Measurements from ENCODE around the gene GRHL1.
"Not testable (repeated sequence)": the region's sequence is repeated elsewhere in the genome, so short reads cannot be mapped to it uniquely, and the experiment has no call there.

Gene GRHL1

DNA sequence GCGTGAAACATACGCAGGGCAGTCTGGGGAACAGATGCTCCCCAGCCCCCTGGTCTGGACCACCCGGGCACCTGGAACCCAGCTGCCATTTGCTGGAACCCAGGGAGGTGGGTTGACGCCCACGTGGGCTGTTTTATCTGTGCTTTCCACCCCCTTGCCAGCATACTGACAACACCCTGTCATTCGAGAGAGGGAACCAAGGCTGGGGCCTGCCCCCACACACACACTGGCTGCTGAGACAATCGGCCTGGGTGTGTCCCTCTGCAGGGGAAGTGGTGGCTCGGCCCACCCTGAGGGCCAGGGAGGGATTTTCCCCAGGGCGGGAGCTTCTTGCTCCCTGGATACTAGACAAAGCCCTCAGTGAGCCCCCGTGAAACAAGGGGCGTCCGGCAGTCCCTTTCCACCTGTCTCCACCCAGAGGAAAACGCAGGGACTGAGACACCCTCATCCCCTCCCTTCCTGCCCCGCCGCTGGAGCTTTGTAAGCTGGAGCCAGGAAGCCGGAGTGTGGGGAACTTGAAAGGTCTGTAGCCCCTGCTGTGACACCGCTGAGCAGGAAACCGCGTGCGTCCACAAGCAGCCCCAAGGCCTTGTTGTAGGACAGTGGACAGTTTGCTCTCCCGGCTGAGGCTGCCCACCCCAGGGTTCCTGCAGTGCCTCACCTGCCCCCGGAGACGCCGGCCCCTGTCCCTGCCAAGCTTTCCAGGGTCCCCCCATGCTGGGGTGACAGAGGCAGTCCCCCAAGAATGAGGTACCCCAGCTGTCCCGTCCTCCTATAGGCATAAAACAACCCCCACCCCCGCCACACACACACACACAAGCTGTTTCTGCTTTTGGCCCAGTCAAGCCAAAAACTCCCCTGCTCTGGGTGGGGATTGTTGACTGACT lies 77.7 kb downstream of the GRHL1 start:
- no peak overlapping the region for H3K27ac ChIP-seq
- TF ChIP-seq, protein P1, sequence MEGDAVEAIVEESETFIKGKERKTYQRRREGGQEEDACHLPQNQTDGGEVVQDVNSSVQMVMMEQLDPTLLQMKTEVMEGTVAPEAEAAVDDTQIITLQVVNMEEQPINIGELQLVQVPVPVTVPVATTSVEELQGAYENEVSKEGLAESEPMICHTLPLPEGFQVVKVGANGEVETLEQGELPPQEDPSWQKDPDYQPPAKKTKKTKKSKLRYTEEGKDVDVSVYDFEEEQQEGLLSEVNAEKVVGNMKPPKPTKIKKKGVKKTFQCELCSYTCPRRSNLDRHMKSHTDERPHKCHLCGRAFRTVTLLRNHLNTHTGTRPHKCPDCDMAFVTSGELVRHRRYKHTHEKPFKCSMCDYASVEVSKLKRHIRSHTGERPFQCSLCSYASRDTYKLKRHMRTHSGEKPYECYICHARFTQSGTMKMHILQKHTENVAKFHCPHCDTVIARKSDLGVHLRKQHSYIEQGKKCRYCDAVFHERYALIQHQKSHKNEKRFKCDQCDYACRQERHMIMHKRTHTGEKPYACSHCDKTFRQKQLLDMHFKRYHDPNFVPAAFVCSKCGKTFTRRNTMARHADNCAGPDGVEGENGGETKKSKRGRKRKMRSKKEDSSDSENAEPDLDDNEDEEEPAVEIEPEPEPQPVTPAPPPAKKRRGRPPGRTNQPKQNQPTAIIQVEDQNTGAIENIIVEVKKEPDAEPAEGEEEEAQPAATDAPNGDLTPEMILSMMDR (conservative IDR thresholded peaks at IDR 0.05) = no peak

DNA sequence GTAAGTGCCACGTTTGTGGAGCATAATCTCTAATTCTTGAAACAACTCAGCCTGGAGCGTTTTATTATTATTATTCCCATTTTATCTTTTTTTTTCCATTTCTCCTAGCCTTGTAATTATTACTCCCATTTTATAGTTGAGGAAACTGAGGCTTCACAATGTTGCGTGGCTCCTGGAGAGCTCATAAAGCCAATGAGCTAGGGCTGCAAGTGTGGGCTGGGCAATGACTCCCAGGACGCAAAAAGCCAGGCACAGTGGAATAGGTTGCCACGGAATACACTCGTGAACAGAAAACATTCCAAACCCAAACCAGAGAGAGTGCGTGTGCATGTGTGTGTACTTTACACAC lies 78.4 kb downstream of the GRHL1 start:
- H3K27ac ChIP-seq = no peak overlapping the region
- TF ChIP-seq, protein P1 (conservative IDR thresholded peaks at IDR 0.05) = no peak

DNA sequence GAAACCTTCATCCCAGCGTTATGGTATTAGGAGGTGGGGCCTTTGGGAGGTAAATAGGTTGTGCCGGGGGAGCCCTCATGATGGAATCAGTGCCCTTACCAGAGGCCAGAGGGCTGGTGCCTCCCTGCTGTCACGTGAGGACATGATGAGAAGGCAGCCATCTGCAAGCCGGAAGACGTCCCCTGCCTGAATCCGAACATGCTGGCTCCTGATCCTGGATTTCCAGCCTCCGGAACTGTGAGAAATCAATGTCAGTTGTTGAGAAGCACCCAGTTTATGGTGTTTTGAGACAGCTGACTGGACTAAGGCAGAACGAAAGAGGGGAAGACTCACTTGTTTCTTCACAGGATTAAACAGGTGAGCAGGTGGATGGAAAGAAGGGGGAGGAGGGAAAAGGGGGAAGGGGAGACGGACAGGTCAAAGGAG lies 78.8 kb downstream of the GRHL1 start:
- H3K27ac ChIP-seq = no peak overlapping the region
- TF ChIP-seq, protein P1 (conservative IDR thresholded peaks at IDR 0.05) = no peak

DNA sequence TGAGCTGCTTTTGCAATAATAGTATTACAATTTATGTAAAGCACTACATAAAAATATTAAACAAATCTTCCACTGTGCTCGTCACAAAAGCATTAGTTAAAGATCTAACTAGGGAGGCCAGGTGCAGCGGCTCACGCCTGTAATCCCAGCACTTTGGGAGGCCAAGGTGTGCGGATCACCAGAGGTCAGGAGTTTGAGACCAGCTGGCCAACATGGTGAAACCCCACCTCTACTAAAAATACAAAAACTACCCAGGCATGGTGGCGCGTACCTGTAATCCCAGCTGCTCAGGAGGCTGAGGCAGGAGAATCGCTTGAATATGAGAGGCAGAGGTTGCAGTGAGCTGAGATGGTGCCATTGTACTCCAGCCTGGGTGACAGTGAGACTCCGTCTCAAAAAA lies 79.3 kb downstream of the GRHL1 start:
- not testable (repeated sequence) for H3K27ac ChIP-seq

DNA sequence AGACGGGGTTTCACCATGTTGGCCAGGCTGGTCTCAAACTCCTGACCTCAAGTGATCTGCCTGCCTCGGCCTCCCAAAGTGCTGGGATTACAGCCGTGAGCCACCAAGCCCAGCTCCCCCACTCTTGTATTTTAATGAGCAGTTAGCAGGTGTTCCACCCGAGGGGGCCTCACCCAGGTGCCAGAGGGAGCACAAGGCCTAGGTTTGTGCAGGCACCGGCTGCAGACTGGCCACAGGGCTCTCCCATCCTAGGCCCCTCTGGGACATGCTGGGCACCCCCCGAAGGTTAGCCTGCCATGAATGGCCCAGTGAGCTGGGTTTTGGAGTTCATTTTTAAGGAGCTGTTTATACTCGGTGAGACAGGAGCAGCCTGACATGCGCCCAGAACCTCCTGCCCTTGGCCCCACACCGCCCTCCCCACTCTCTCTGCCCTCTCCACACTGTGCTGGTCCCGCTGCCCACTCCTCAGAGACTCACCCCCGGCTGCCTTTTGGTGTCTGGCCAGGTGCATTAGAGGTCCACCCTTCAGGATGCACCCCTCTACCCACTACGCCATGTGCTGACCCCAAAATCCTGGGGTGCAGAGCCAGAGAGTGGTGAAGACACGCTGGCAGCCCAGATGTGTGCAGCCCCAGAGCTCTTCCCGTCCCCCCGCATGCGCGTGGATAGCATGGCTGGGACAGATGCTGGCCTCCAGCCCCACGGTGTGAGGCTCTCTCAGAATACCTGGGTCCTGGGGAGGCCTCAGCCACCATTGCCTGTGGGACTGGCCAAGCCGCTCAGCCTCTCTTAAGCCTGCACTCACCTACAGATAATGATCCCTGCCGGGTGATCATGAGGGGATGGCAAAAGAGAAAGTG lies 80.6 kb downstream of the GRHL1 start:
- TF ChIP-seq, protein P1 (conservative IDR thresholded peaks at IDR 0.05) = no peak
- no peak overlapping the region for H3K27ac ChIP-seq

DNA sequence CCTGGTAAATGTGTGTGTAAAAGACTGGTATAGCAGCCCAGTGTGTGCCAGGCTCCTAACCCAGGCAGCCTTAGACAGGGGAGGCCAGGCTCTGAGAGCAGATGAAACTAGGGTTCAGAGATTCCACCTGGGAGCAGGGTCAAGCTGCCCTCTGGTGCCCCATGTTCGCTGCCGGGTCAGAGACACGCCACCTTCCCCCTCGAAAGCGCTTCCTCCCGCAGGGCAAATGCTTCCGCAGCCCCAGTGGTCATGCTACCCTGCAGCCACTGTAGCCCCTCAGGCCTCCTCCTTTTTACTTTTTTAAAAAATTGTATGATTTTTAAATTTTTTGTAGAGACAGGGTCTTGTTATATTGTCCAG lies 81.2 kb downstream of the GRHL1 start:
- TF ChIP-seq, protein P1 (conservative IDR thresholded peaks at IDR 0.05) = no peak
- no peak overlapping the region for H3K27ac ChIP-seq

DNA sequence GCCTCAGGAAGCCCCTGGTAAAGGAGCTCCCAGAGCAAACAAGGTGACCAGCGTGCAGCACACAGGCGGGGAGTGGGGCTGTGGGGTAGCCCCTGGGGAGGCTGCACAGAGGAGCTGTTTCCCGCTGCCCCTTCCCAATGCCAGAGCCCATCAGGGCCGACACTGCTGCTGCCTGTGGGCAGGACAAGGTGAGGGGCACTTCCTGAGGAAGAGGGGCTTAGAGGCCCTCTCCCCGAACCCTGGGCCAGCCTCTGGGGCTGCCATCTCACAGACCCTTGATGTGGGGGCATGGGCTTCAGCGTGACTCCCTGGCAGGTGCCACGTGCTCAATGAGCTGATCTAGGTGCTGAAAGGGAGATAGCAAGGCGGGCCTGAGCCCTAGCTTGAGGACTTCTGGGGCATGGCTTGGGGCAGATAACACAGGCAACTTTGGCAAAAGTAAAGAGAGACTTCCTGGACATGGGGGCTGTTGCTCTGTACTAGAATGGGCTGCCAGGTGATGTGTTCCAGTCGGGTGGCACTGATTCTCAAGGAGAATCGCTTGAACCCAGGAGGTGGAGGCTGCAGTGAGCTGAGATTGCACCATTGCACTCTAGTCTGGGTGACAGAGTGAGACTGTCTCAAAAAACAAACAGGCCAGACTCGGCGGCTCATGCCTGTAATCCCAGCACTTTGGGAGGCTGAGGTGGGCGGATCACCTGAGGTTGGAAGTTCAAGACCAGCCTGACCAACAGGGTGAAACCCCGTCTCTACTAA lies 81.9 kb downstream of the GRHL1 start:
- no peak overlapping the region for H3K27ac ChIP-seq
- TF ChIP-seq, protein P1 (conservative IDR thresholded peaks at IDR 0.05) = no peak

All from VCaP (cell line).